Measurements from ENCODE around the gene IRX3.

IRX3 gene

GRCh38 chr16:54236773-54237172 lies 49.8 kb downstream of the IRX3 start:
- no peak for TF ChIP-seq CTCF (IDR thresholded peaks at IDR 0.05; ENCODE audit: insufficient read depth, low read length, poor library complexity, severe bottlenecking)
- Histone ChIP-seq H3K4me3 (replicated peaks; ENCODE audit: low read depth, low read length) (no peak overlapping the region), H3K36me3 (ENCODE audit: control insufficient read depth, insufficient read depth, low read length) (no peaks in the 10 kb centered on the region), H3K27me3 (replicated peaks; ENCODE audit: control insufficient read depth, insufficient read depth, low read length) (no peaks in the 10 kb centered on the region)
- DNase-seq (ENCODE audit: extremely low read depth, insufficient read length) = no peak

GRCh38 chr16:54233615-54234014 lies 53.0 kb downstream of the IRX3 start:
- Histone ChIP-seq H3K36me3 (ENCODE audit: control insufficient read depth, insufficient read depth, low read length) (no peaks in the 10 kb centered on the region), H3K4me3 (replicated peaks; ENCODE audit: low read depth, low read length) (no peak overlapping the region), H3K27me3 (replicated peaks; ENCODE audit: control insufficient read depth, insufficient read depth, low read length) (no peaks in the 10 kb centered on the region)
- TF ChIP-seq CTCF (IDR thresholded peaks at IDR 0.05; ENCODE audit: insufficient read depth, low read length, poor library complexity, severe bottlenecking) = no peak
- DNase-seq (ENCODE audit: extremely low read depth, insufficient read length) = no peak

All from GM06990 (cell line).